ENCODE results near the gene ZNF208.

GRCh38 chr19:21947775-21948174 is 63.0 kb downstream of the ZNF208 start:
- no peak for TF ChIP-seq POLR2AphosphoS5 (IDR thresholded peaks at IDR 0.05; ENCODE audit: insufficient read depth, low read depth, low read length)
- TF ChIP-seq, protein P1, sequence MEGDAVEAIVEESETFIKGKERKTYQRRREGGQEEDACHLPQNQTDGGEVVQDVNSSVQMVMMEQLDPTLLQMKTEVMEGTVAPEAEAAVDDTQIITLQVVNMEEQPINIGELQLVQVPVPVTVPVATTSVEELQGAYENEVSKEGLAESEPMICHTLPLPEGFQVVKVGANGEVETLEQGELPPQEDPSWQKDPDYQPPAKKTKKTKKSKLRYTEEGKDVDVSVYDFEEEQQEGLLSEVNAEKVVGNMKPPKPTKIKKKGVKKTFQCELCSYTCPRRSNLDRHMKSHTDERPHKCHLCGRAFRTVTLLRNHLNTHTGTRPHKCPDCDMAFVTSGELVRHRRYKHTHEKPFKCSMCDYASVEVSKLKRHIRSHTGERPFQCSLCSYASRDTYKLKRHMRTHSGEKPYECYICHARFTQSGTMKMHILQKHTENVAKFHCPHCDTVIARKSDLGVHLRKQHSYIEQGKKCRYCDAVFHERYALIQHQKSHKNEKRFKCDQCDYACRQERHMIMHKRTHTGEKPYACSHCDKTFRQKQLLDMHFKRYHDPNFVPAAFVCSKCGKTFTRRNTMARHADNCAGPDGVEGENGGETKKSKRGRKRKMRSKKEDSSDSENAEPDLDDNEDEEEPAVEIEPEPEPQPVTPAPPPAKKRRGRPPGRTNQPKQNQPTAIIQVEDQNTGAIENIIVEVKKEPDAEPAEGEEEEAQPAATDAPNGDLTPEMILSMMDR (IDR thresholded peaks at IDR 0.05; ENCODE audit: extremely low read depth in 1 of 2, insufficient read depth in 1 of 2, low read depth in 1 of 2, low read length in 2 of 2), result no peak
- TF ChIP-seq POLR2A (IDR thresholded peaks at IDR 0.05; ENCODE audit: low read depth, low read length), result no peak
- TF ChIP-seq FOS (IDR thresholded peaks at IDR 0.05; ENCODE audit: borderline replicate concordance, insufficient read depth, low read length), result no peak
- TF ChIP-seq EZH2 (IDR thresholded peaks at IDR 0.05; ENCODE audit: borderline replicate concordance, low read depth, low read length, severe bottlenecking), result no peak
- TF ChIP-seq, protein P2, sequence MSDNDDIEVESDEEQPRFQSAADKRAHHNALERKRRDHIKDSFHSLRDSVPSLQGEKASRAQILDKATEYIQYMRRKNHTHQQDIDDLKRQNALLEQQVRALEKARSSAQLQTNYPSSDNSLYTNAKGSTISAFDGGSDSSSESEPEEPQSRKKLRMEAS (IDR thresholded peaks at IDR 0.05; ENCODE audit: insufficient read depth, insufficient read length), result no peak
- no peak for TF ChIP-seq MYC (IDR thresholded peaks at IDR 0.05; ENCODE audit: low read depth, low read length)
- no peak for TF ChIP-seq GATA2 (IDR thresholded peaks at IDR 0.05; ENCODE audit: insufficient read depth, insufficient read length, low read depth, low read length)
- TF ChIP-seq JUN (IDR thresholded peaks at IDR 0.05; ENCODE audit: borderline replicate concordance, insufficient read depth, insufficient read length, low read depth), result no peak
